NCI-H446 (cell line): ENCODE measurements around the gene PSMG1.
A peak's percentile ranks its signal among the peaks of the same experiment; 100 is the strongest.
"Not testable (repeated sequence)": the region's sequence is repeated elsewhere in the genome, so short reads cannot be mapped to it uniquely, and the experiment has no call there.

Experiments
- DNase-seq, 2 experiments: peaks; one replicate each; lab custom pipeline; 2025; lab: John Stamatoyannopoulos, UW

PSMG1 gene

DNA sequence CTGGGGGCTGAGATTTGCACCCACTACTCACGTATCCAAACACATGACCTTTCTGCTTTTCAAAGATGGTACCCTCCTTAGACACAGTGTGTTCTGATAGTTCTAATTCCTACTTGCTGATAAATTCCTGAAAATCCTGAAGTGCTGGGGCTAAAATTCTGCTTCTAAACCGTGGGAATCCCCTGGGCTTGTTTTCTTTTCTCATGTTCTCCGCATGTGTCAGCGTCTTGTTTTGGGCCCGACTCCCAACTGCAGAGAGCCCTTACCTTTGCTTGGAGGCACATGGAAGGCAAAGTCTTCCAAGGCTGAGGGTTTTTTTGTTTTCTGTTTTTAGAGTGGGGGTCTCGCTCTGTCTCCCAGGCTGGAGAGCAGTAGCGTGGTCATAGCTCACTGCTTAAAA, 27.2 kb downstream of the PSMG1 start:
- DNase-seq, result no peak

DNA sequence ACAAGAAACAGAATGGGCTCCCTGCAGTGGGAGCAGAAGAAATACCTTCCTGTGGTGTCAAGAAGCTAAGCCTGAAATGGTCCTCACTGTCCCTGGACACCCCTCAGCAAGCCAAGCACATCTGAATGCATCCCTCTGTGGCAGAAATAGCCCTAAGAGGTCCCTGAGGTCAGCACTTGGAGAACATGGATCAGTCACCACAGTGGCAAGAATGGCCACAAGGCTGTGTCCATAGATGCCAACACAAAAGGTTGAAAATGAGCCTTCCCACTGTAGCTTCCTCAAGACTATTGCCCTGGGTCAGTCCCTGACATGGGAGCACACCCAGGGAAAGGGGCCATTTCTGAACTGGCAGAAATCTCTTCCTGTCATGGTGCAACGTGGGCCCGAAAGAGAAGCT, 27.7 kb downstream of the PSMG1 start:
- DNase-seq, result no peak

DNA sequence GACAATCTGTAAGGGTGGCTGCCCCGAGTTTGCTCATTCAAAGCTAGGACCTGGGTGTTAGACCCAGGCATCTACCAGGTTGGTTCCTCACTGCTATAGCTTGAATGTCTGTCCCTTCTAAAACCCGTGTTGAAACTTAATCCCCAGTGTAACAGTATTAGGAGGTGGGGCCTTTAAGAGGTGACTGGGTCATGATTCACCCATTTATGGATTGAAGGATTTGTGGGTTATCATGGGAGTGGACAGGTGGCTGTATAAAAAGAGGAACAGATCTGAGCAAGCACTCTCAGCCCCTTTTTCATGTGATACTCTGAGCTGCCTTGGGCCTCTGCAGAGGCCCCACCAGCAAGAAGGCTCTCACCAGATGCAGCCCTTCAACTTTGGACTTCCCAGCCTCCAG, 29.4 kb downstream of the PSMG1 start:
- DNase-seq, result no peak

DNA sequence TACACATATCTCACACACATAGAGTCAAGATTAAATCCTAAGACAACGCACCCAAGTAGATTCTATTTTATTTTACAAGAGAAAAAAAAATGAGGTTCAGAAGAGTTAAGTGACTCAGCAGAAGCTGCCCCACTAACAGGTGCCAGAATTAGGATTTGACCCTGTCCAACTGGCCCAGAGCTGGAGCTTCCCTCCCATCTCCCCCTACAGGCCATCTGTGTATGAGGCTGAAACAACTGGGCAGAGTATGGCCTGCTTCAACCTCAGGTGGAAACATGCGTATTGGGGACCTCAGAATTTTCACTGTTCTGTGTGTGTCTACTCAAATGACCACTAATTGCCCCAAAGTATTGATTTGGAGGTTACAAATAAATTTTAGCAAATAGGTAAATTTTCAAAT, 29.9 kb downstream of the PSMG1 start:
- no peak for DNase-seq

DNA sequence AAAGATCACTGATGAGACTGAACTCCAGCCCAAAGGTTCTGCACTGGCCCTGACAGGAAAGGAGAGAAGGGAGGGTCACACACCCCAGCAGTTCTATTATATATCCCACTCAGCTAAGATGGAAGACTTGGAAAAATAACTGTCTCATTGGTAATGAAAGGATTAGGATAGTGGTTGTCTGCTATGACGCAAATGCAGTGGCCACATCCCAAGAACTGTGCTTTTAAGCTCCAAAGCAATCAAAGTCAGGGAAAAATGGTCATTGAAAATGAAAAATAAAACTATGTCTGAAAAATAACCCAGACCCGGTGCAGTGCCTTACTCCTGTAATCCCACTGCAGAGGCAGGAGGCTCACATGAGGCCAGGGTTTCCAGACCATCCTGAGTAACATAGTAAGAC, 31.0 kb downstream of the PSMG1 start:
- no peak for DNase-seq

DNA sequence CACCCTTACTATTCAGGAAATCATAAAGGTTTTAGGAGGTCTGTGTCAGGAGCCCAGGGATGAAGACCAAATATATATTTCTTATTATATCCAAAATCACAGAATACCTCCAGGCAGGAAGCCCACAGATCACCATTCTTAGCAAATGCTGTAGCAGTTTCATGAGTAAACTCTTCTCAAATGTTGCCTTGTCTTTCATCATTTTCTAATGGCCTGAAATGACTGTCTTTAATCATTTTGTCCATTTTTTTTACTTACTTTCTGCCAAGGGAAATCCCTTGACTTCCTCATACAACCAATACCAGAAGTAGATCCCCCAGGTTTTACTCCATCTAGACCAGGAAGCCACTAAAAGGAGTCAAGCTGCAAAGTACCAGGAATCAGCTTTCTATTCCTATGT, 32.4 kb downstream of the PSMG1 start:
- DNase-seq, result no peak

DNA sequence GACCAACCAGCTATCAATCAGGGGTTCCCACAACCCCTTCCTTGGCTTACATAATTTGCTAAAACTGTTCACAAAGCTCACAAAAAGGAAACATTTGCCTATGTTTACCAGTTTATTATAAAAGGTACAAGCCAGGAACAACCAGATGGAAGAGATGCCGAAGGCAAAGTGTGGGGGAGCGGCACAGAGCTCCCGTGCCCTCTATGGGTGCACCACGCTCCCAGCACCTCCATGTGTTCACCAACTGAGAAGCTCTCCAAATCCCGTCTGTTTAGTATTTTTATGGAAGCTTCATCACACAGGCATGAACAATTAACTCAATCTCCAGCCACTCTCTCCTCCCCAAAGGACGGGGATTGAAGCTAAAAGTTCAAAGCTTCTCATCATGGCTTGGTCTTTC, 32.9 kb downstream of the PSMG1 start:
- no peak for DNase-seq

DNA sequence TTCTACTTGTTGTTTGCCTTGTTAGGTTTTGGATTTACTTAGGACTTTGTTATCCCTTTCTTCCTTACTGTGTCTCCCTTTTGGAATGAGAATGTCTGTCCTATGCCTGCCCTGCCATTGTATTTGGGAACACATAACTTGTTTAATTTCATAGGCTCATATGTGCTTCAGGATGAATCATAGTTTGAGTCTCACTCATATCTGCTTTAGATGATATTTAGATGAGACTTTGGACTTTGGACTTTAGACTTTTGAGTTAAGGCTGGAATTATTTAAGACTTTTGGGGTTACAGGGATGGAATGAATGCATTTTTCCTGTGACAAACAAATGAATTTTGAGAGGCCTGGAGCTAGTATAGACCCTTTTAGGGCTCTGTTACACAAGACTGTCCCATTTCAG, 33.4 kb downstream of the PSMG1 start:
- no peak for DNase-seq

DNA sequence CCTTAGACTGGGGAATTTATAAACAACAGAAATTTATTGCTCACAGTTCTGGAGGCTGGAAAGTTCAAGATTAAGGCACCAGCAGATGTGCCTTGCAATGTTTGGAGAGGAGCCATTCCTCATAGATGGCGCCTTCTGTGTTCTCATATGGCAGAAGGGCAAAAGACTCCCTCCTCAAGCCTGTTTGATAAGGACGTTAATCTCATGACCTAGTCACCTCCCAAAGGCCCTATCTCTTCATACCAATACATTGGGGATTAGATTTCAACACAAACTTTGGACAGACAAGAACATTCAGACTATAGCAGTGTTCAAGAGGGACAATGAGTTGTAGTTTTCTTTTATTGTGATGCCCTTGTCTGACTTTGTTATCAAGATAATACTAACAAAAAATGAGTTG, 34.3 kb downstream of the PSMG1 start:
- no peak for DNase-seq

DNA sequence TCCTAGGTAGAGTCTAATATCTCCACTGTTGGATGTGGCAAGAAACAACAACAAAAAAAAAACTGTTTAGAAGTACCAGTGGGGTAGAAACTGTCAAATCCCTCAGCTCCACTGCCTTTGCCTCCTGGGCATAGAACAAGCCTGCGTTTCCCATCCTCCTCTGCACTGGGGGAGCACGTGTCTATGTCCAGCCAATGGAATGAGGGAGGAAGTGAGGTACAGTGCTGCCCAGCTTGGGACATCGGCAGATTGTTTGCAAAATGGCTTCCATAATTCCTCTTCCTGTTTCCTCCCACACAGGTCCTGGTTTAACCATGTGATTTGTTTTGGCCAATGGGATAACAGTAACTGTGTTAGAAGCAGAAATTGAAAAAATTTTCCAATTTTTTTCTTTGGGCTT, 39.1 kb downstream of the PSMG1 start:
- no peak for DNase-seq

DNA sequence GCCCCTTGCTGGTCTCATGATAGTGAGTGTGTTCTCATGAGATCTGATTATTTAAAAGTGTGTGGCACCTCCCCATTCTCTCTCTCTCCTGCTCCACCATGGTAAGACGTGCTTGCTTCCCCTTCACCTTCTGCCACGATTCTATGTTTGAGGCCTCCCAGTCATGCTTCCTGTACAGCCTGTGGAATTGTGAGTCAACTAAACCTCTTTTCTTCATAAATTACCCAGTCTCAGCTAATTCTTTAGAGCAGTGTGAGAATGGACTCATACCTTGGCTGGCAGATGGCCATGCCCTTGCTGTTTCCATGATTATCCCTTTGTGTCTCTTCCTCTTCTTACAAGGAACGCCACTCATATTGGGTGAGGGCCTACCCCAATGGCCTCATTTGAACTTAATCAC, 40.3 kb downstream of the PSMG1 start:
- no peak for DNase-seq

DNA sequence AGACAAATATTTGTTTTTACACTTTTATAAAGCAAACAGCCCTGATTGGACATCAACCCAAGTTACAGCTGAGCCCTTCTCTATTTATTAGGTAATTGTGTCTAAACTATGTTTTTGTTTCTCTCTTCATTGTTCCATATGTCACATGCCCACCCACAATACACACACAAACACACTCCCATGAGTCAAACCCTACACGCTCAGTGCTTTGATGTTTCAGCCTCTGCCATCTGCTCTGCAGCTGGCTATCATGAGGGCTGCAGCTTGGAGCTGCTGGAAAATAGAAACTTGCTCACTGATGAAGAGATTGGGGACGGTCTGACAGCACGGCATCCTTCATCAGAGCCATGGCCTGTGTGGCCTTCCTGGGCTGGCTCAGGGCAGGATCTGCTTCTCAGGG, 41.7 kb downstream of the PSMG1 start:
- no peak for DNase-seq

DNA sequence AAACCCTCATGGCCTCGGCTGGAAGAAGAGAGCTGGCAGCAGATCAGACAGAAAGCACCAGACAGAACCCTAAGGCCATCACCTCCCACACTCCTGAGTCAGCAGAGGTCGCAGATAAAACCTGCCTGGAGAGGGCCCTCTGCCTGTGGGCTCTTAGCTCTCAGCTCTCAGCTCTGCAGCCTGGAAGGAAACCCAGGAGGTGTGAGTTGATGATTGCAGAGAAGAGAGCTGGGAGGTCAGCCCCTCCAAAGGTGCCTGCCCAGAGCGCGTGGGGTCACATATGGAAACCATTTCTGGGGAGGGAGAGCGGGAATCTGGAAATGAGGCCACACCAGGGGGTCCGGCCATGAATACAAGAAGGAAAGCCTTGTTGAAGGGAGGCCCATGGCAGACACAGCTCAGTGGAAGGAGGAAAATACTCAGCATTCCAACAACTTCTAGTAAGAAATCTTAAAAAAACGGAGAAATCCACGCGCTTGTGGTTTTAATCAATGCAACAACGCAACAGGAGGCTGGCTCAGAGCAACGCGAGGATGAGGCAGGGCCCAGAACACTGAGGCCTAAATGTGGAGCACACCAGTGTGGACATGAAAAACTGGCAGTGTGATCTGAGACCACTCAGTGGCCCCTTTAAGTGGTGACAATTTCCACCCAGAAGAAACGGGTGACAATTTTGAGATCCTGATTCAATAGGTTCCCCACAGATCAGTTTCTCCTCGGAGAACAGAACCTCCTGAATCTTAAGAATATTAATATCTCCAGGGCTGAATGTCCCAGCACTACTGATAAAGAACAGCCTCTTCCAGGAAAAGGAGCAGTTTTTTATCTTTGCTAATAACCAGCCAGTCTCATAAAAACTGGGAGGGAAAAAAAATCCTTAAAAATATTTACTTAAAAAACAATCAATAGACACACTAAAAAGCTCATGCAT, 45.7 kb downstream of the PSMG1 start:
- DNase-seq, result no peak

DNA sequence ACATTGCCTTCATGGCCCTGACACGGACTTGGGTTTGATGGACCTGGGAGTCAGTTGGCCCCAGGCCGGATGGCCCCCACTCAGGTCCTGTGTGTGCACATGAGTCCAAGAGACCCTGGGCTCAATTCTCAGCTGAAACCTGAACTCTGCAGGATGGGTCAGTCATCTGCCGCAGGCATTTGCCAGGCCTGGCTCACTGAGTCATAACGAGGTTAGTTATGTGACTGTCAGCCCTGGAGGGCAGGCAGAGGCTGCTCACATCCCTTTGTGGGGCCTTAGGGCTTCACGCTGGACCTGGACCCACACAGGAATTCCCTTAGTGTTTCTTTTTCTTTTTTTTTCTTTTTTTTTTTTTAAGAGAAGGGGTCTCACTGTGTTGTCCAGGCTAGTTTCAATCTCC, 46.5 kb downstream of the PSMG1 start:
- no peak for DNase-seq

DNA sequence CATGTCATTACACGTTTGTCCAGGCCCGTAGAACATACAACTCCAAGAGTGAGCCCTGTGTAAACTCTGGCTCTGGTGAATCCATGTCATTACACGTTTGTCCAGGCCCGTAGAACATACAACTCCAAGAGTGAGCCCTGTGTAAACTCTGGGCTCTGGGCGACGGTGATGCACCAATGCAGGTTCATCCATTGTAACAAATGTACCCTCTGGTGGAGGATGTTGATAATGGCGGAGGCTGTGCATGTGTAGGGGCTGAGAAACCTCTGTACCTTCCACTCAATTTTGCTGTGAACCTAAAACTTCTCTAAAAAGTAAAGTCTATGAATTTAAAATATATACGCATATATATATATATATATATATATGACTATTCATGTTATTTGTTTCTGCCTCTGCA, 47.1 kb downstream of the PSMG1 start:
- not testable (repeated sequence) for DNase-seq

DNA sequence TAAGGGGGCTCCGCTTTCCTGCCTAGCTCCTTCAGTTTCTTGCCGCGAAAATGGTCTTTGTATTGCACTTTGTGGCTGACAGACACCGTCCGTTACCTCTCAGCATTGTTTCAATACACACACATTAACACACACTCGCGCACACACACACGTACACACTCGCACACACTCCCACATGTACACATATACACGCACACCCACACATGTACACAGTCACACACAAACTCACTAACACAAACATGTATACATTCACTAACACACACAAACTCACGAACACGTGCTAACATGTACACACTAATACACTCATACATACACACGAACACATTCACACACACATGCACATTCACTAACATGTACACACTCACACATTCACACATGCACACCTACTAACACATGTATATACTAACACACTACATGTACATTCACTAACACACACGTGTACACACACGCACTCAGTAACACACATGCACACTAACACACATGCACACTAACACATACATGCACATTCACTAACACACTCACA, 48.9 kb downstream of the PSMG1 start:
- no peak for DNase-seq

DNA sequence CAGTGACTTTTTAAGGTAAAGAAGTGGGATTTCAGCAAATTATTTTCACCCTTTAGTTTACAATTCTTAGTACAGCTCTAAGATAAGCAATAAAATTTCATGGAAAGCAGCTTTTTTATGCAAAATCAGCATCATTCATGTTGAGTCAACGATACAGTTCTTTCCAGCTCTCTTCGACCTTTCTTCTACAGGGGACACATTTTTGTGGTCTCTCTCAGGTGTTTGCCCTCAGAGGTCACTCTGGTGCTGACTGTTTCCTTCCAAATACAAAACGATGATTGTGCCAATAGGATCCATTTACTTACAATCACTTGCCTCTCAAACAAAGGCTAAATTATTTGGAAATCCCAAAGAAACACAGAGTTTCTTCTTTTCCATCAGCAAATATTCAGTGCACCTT, 51.0 kb downstream of the PSMG1 start:
- no peak for DNase-seq

DNA sequence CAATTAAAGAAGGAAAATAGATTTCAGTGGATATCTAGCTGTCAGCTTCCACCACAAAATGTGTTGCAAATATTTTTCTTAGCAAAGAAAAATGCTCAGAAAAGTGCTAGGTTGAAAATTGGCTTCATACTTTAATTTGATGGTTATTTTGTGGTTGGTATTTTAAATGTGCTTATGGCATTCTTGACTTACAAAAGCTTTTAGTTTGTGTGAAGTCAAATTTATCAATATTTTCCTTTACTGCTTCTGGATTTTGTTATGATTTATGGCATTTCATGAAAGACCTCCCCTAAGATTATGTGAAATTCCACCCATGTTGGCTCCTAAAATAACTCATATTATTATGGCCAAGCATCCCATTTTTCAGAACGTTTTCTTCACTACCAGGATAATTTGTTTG, 51.5 kb downstream of the PSMG1 start:
- DNase-seq, result no peak

DNA sequence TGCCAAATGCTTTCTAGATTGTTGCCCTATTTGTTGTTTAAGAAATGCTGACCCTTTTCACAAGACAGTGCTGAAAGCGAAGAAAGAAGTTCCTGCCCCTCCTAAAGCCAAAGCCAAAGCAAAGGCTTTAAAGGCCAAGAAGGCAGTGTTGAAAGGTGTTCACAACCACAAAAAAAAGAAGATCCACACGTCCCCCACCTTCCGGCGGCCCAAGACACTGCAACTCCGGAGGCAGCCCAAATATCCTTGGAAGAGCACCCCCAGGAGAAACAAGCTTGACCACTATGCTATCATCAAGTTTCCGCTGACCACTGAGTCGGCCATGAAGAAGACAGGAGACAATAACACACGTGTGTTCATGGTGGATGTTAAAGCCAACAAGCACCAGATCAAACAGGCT, 55.7 kb downstream of the PSMG1 start:
- DNase-seq, result no peak

DNA sequence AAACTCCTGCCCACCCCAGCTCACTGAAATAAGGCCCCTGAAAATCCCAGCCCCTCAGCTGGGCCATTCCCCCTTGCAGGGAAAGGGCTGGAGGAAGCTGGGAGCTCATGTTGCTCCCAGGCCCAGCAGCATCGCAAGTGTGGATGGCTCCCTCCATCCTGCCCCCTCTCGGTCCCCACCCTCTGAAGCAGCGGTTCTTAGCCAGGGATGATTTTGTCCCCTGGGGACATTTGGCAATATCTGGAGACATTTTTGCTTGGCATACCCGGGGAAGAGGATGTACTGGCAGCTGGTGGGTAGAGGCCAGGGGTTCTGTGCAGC, 56.8 kb downstream of the PSMG1 start:
- DNase-seq, result no peak

DNA sequence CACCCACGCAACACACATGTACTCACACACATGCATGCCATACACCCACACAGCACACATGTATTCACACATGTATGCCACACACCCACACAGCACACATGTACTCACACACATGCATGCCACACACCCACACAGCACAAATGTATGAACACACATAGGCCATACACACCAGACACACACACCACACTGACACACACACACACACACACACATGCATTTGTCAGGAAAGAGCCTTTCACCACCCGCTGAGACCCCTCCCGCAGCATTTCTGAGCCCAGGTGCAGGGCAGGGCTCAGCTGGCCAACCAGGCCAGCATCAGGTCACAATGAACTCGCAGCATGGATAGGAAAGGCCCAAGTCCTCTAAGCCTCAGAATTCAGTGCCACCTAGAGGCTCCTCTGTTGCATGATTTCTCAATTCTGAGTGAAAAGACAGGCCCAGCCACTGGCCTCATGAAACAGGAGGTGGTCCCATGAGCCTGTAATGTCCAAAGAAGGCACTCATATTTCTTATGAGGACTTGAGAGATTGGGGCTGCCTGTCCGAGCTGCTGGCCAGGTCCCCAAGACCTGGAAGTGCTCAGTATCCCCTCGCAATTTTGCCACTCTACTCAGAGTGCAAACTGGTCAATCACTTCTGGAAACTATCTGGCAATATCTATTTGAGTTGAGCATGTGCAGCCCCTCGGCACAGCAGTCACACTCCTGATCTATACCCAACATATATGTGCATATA, 57.3 kb downstream of the PSMG1 start:
- DNase-seq, result peak in 1 of 2 experiments; percentile 16
